HG03064 (cell line): ENCODE results near the gene MTCL1.

Experiments used
- ATAC-seq: cut with Tn5 transposase; IDR thresholded peaks from one replicate; pipeline ENCODE4 v1.9.1; 2021; ENCODE audit warnings: low read depth; ENCODE audit not compliant: unreplicated experiment

The MTCL1 gene

DNA sequence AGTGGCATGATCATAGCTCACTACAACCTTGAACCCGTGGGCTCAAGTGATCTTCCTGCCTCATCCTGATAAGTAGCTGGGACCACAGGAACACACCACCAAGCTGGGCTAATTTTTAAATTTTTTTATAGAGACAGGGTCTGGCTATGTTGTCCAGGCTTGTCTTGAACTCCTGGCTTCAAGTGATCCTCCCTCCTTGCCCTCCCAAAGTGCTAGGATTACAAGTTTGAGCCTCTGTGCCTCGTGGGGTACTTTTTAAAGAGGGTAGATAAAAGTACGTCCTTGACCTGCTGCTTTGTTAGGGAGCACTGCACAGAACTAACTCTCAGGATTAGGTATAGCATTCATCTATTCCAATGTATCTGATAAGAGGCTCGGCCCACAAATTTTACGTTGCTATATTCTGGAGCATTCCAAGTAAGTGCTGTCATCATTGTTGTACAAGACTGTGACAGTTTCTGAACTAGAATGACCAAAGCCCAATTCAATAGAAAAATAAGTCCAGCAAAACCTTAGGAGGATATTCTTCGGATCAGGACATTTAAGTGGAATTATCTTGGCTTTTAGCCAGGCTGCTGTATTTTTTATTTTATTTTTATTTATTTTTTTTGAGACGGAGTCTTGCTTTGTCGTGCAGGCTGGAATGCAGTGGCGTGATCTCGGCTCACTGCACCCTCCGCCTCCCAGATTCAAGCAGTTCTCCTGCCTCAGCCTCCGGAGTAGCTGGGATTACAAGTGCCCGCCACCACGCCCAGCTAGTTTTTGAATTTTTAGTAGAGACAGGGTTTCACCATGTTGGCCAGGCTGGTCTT is 4.1 kb downstream of the MTCL1 start:
- ATAC-seq, result no peak

GRCh38 chr18:8711736-8712135 is 6.4 kb downstream of the MTCL1 start:
- no peak for ATAC-seq

DNA sequence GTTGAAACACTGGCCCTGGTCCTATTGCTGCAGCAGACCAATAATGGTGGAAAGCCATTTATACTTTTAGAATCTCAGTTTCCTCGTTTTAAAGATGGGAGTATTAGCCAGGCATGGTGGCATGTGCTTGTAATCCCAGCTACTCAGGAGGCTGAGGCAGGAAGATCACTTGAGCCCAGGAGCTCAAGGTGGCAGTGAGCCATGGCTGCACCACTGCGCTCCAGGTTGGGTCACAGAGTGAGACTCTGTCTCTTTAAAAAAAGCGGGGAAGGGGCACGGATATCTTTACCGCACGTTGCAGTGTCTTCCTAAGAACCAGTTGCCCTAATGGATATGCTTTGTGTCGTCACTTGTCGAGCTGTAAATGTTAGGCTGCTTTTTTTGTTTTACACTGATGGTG is 8.3 kb downstream of the MTCL1 start:
- no peak for ATAC-seq

- ATAC-seq, result no peak
Observed at GRCh38 chr18:8715599-8715998, 10.2 kb downstream of the MTCL1 start.

- ATAC-seq, result no peak
Observed at GRCh38 chr18:8717011-8717770, 11.8 kb downstream of the MTCL1 start.

DNA sequence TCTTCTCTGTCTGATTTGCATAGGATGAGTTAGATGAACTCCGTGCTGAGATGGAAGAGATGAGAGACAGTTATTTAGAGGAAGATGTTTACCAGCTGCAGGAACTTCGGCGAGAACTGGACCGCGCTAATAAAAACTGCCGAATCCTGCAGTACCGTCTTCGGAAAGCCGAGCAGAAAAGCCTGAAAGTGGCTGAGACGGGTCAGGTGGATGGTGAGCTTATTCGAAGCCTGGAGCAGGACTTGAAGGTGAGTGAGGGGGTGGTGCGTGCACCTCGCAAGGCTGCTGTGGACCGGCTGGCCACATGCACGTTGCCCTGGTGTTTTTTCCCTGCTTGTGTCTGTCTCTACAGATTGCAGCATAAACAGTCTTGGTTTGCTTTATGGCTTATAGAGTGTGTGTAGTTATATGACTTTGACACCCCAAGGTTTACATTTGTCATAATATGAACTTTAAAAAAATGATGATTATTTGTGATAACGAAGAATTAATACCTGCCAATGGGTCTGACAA is 13.1 kb downstream of the MTCL1 start:
- no peak for ATAC-seq

GRCh38 chr18:8719192-8719591 is 13.8 kb downstream of the MTCL1 start:
- ATAC-seq, result no peak

GRCh38 chr18:8720141-8720540 is 14.8 kb downstream of the MTCL1 start:
- ATAC-seq, result no peak

- ATAC-seq, result no peak
Observed at GRCh38 chr18:8721094-8721669, 15.8 kb downstream of the MTCL1 start.

GRCh38 chr18:8721716-8722115 is 16.4 kb downstream of the MTCL1 start:
- no peak for ATAC-seq

- ATAC-seq, result no peak
Observed at GRCh38 chr18:8722946-8723820, 17.8 kb downstream of the MTCL1 start.

- ATAC-seq, result no peak
Observed at GRCh38 chr18:8724452-8724851, 19.1 kb downstream of the MTCL1 start.

GRCh38 chr18:8726281-8726680 is 20.9 kb downstream of the MTCL1 start:
- ATAC-seq, result no peak

DNA sequence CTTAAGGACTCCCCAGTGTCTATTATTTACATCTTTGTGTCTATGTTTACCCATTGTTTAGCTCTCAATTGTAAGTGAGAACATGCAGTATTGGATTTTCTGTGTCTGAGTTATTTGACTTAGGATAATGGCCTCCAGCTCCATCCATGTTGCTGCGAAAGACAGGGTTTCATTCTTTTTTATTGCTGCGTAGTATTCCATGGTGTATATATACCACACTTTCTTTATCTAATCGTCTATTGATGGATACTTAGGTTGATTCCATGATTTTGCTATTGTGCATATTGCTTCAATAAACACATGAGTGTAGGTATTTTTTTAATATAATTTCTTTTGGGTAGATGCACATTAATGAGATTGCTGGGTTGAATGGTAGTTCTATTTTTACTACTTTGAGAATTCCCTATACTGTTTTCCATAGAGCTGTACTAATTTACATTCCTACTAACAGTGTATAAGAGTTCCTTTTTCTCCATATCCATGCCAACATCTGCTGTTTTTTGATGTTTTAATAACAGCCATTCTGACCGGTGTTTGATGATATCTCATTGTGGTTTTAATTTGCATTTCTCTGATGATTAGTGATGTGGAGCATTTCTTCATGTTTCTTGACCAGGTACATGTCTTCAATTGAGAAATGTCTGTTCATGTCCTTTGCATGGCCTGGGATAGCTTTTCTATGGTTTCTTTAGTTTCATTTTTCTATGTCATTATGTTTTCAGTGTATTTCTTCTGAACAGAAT is 21.8 kb downstream of the MTCL1 start:
- ATAC-seq, result no peak

GRCh38 chr18:8730080-8730827 is 24.9 kb downstream of the MTCL1 start:
- no peak for ATAC-seq

DNA sequence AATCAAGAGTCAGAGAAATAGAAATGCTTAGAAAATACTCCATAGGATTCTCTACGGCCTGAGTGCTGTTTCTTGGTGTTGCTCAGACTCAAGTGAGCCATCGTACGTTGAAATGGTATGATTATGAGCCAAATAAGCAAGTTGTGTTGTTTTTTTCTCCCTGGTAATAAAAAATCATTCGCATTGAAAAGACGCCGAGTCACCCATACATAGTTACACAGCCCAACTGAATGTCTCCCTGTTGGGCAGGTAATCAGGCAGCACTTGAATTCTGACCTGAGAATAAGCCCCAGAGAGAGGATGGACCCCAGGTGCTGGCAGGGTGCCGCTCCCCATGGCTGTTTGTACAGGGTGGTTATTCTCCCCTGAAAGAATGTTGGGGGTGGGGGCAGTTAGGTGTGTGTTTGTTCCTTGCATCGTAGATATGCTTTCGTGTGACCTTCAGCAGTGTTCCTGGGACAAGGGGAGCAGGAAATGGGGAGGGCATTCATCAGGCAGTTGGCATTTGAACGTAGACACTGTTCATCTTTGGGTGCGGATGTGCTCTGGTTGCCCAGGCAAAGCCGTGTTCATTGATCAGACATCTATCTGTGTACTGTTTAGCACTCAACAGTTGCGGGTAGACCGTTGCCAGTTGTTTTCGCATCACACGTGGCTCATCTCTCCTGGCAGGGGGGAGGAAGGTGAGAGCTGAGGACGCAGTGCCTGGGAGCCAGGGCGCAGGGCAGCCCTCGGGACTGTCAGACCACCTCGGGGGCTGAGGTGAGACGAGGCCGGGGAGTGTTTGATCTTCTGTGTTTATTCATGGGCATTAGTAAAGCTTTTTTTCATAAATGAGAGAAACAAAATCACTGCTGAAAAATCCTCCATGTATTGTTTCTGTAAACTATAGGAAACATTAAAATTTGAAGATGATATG is 27.3 kb downstream of the MTCL1 start:
- ATAC-seq, result no peak

GRCh38 chr18:8734496-8734895 is 29.1 kb downstream of the MTCL1 start:
- ATAC-seq, result no peak

GRCh38 chr18:8735274-8735673 is 29.9 kb downstream of the MTCL1 start:
- ATAC-seq, result no peak
